AG09319 (cell line): ENCODE data around the gene TRANK1.
"Not testable (repeated sequence)": the region's sequence is repeated elsewhere in the genome, so short reads cannot be mapped to it uniquely, and the experiment has no call there.

Experiments used
- DNase-seq: peaks from one replicate; pipeline ENCODE4 v3.0.0-alpha.2; 2010; ENCODE audit warnings: low read depth; ENCODE audit errors: extremely low read depth
- TF ChIP-seq, protein P1 (sequence below): IDR thresholded peaks from 2 replicates; pipeline ENCODE4 v1.5.1; 2011; ENCODE audit warnings: low read depth, mild to moderate bottlenecking, inconsistent platforms, low read length, moderate library complexity

Gene TRANK1

DNA sequence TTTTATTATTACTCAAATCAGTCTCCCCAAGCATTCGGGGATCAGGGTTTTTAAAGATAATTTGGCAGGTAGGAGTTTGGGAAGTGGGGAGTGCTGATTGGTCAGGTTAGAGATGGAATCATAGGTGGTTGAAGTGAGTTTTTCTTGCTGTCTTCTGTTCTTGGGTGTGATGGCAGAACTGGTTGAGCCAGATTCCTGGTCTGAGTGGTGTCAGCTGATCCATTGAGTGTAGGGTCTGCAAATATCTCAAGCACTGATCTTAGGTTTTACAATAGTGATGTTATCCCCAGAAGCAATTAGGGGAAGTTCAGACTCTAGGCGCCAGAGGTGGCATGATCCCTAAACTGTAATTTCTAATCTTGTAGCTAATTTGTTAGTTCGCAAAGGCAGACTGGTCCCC lies 20.6 kb upstream of the TRANK1 start:
- DNase-seq = no peak
- TF ChIP-seq, protein P1, sequence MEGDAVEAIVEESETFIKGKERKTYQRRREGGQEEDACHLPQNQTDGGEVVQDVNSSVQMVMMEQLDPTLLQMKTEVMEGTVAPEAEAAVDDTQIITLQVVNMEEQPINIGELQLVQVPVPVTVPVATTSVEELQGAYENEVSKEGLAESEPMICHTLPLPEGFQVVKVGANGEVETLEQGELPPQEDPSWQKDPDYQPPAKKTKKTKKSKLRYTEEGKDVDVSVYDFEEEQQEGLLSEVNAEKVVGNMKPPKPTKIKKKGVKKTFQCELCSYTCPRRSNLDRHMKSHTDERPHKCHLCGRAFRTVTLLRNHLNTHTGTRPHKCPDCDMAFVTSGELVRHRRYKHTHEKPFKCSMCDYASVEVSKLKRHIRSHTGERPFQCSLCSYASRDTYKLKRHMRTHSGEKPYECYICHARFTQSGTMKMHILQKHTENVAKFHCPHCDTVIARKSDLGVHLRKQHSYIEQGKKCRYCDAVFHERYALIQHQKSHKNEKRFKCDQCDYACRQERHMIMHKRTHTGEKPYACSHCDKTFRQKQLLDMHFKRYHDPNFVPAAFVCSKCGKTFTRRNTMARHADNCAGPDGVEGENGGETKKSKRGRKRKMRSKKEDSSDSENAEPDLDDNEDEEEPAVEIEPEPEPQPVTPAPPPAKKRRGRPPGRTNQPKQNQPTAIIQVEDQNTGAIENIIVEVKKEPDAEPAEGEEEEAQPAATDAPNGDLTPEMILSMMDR = no peak

- TF ChIP-seq, protein P1 = no peak
- DNase-seq = no peak
These were observed 20.0 kb upstream of the TRANK1 start for GRCh38 chr3:36964817-36965216.

- TF ChIP-seq, protein P1 = no peak
These were observed 19.5 kb upstream of the TRANK1 start for GRCh38 chr3:36964331-36964730.

GRCh38 chr3:36963008-36963407 lies 18.2 kb upstream of the TRANK1 start:
- DNase-seq = not testable (repeated sequence)

More at GRCh38 chr3:36964331-36964730, 19.5 kb upstream of the TRANK1 start:
- no peak for DNase-seq

DNA sequence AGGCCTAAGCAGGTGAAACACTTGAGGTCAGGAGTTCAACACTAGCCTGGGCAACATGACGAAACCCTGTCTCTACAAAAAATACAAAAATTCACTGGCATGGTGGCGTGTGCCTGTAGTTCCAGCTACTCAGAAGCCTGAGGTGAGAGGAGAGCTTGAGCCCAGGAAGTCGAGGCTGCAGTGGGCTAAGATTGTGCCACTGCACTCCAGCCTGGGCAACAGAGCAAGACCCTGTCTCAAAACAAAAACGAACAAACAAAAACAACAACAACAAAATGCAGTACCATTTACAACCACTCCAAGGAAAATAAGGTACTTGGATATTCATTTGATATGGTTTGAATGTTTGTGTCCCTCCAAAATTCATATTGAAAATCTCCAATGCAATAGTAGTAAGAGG lies 15.6 kb upstream of the TRANK1 start:
- TF ChIP-seq, protein P1 = no peak
- DNase-seq = no peak

DNA sequence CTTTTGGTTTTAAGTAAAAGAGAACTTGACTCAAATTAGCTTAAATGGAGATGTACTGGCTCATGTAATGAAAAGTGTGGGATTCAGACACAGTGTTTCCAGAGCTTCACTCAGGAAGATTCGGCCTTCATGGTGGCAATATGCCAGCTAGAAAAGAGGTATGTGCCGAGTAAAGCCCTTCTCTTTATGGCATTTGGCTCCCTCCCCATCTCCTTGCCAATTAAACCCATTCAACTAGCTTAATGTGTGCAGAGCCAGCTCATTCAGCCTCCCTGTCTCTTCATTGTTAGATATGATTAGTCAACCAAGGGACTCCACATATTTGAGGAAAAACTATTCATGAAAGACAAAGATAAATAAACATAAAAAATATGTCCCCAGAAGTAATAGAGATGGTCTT lies 15.0 kb upstream of the TRANK1 start:
- DNase-seq = no peak

GRCh38 chr3:36957862-36958686 lies 13.2 kb upstream of the TRANK1 start:
- DNase-seq = no peak
- TF ChIP-seq, protein P1 = no peak

More for the DNA sequence above, 15.0 kb upstream of the TRANK1 start:
- TF ChIP-seq, protein P1 = no peak

DNA sequence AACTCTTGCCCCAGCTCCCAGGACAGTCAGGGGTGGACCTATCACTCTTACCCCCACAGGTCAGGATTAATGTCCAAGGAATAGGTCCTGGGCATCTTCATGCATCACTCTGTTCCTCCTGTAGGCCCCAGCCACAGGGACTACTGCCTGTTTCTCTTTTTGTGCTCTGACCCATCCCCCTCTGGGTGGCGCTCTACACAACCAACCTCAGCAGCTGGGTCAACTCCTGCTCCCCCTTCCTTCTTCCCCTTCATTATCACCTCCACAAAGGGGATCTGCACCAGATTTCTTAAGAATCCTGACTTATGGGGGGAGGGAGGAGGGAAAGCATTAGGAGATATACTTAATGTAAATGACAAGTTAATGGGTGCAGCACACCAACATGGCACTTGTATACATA lies 12.2 kb upstream of the TRANK1 start:
- no peak for DNase-seq

More for the DNA sequence above, 12.2 kb upstream of the TRANK1 start:
- TF ChIP-seq, protein P1 = no peak; the same call in 1 of the 2 replicates
